ENCODE data around the gene LYPD6.

Gene LYPD6

DNA sequence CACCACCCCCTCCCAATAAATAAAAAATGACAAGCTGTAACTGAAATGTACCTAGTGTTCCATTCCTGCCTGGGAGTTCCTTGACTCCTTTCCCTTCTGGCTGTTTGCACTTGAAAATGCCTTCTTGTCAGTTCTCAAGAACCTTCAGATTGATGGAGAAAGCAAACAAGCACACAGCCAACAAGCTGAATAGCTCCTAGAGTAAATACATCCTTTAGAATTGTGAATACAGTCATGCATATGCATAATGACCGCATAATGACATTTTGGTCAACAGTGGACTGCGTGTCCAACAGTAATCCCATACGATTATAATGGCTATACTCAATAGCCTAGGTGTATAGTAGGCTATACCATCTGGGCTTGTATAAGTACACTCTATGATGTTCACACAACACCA is 97.0 kb downstream of the LYPD6 start:
- no peak overlapping the region for H3K4me3 ChIP-seq (ENCODE audit: low read depth, low read length)
- TF ChIP-seq POLR2A (IDR thresholded peaks at IDR 0.05; ENCODE audit: extremely low read depth, insufficient read length) (no peak), MYC (IDR thresholded peaks at IDR 0.05; ENCODE audit: low read depth, low read length) (no peak)
- TF ChIP-seq, protein P1, sequence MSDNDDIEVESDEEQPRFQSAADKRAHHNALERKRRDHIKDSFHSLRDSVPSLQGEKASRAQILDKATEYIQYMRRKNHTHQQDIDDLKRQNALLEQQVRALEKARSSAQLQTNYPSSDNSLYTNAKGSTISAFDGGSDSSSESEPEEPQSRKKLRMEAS (IDR thresholded peaks at IDR 0.05; ENCODE audit: low read depth, low read length), result no peak
- TF ChIP-seq, protein P2, sequence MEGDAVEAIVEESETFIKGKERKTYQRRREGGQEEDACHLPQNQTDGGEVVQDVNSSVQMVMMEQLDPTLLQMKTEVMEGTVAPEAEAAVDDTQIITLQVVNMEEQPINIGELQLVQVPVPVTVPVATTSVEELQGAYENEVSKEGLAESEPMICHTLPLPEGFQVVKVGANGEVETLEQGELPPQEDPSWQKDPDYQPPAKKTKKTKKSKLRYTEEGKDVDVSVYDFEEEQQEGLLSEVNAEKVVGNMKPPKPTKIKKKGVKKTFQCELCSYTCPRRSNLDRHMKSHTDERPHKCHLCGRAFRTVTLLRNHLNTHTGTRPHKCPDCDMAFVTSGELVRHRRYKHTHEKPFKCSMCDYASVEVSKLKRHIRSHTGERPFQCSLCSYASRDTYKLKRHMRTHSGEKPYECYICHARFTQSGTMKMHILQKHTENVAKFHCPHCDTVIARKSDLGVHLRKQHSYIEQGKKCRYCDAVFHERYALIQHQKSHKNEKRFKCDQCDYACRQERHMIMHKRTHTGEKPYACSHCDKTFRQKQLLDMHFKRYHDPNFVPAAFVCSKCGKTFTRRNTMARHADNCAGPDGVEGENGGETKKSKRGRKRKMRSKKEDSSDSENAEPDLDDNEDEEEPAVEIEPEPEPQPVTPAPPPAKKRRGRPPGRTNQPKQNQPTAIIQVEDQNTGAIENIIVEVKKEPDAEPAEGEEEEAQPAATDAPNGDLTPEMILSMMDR (IDR thresholded peaks at IDR 0.05; ENCODE audit: low read depth, low read length), result no peak
- no peak for DNase-seq (ENCODE audit: low read depth)

DNA sequence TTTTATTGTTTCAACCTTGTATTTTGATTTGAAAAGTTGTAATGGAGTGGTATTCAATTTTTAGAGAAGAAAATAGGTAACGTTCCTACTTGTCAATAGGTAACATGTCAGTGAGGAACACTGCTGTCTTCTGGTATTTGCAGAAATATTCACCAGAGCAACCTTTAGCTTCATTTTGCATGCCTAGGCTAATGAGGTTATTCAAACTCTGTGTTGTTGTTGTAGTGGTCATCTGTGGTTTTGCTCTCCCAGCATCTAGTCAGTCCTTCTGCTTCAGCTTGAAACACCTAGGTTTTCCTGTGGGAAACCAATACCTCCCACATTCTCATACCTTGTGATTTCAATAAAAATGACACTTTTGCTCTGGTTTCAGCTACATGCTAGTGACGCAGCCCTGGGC is 98.4 kb downstream of the LYPD6 start:
- DNase-seq (ENCODE audit: low read depth), result no peak
- no peak overlapping the region for H3K4me3 ChIP-seq (ENCODE audit: low read depth, low read length)
- no peak for TF ChIP-seq MYC (IDR thresholded peaks at IDR 0.05; ENCODE audit: low read depth, low read length)
- TF ChIP-seq, protein P2 (IDR thresholded peaks at IDR 0.05; ENCODE audit: low read depth, low read length), result no peak

DNA sequence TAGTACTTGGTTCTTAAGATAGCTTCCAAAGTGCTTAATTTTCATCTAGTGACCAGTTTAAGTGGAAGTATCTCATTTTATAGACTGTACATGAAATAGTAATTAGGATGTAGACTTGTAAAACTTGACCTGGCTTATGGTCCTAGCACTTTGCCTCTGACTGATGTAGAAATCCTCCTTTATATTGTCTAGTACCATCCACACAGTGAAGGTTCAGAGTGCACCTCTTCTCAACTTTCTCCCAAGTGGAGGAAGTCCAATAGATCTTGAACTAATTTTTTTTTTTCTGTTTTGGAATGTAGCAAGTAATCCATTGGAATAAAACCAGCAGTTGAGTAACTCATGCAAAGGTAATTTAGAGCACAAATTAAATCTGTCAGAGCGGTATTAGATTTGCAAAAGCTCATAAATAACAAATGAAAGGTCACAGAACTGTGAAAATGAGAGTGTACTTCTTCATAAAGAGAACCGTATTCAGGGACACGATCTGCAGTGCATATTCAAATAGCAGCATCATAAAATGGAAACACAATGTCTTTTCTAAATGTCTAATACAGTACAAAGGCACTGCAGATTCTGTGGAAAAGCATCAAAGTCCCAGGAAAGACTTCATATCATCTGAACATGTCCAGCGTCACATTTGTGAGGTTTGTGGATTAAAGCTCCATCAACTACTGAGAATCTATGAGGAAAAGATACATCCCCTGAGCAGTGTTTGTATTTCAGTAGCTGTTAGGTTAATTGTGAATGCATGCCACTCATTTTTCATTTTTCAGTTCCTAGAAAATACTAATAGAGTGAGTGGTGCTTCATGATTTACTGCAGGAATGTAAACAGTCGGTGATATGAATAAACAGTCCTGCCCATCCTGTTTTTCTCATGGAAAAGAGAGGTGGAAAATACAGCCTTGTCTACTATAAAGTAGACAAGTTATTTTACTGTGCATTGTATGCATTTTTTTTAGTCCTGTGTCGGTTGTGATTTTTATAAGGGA is 100.7 kb downstream of the LYPD6 start:
- TF ChIP-seq MYC (IDR thresholded peaks at IDR 0.05; ENCODE audit: low read depth, low read length), result no peak
- no peak for TF ChIP-seq POLR2A (IDR thresholded peaks at IDR 0.05; ENCODE audit: extremely low read depth, insufficient read length)
- TF ChIP-seq, protein P2 (IDR thresholded peaks at IDR 0.05; ENCODE audit: low read depth, low read length), result no peak
- TF ChIP-seq, protein P1 (IDR thresholded peaks at IDR 0.05; ENCODE audit: low read depth, low read length), result no peak
- DNase-seq (ENCODE audit: low read depth), result no peak
- H3K4me3 ChIP-seq (ENCODE audit: low read depth, low read length), result no peak overlapping the region

DNA sequence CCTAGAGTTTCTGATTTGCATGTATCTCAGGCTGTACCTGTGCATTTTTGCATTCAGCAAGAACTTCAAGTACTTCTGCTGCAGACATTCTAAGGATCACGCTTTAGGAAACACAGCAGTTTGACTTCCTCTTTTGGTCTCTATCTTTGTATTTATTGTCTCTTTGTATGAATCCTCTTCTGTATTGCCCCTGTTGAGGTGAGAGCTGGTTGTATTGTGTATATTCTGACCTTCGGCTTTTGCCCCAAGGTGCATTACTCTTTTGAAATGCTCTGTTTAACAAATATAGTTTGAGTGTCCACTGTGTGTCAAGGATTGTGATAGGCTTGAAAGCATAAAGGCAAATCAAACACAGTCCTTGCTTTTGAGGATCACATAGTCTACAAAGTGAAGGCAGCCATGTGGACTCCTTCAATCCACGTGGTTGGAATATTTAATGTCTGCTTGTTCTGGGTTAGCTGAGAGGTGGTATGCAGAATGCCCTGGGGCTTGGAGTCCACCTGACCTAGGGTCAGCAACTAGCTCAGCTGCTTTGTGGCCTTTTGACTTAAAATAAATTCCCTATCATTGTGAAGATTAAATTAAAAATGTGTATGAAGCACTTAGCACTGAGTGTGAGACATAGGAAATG is 108.1 kb downstream of the LYPD6 start:
- TF ChIP-seq, protein P1 (IDR thresholded peaks at IDR 0.05; ENCODE audit: low read depth, low read length), result no peak
- TF ChIP-seq MYC (IDR thresholded peaks at IDR 0.05; ENCODE audit: low read depth, low read length) (no peak), POLR2A (IDR thresholded peaks at IDR 0.05; ENCODE audit: extremely low read depth, insufficient read length) (no peak)
- TF ChIP-seq, protein P2 (IDR thresholded peaks at IDR 0.05; ENCODE audit: low read depth, low read length), result no peak
- peak; percentile 49 for DNase-seq (ENCODE audit: low read depth)
- no peak overlapping the region for H3K4me3 ChIP-seq (ENCODE audit: low read depth, low read length)

DNA sequence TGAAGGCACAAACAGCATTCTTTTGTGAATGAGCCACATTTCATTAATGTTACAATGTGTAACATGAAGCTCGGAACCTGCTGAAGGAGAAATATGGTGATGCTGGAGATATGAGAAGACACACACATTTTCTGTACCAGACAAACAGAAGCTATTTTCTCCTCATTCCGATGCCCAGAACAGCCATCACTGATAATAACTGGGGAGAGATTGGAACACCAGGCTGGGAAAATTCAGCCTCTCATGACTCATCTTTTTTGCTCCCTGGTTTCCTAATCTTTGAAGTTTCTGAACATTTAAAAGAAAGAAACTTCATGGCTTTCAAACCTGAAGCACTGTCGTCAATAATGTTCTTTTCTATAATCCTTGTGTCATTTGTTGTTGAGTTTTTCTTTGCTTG is 110.9 kb downstream of the LYPD6 start:
- TF ChIP-seq, protein P1 (IDR thresholded peaks at IDR 0.05; ENCODE audit: low read depth, low read length), result no peak
- no peak for TF ChIP-seq MYC (IDR thresholded peaks at IDR 0.05; ENCODE audit: low read depth, low read length)
- TF ChIP-seq, protein P2 (IDR thresholded peaks at IDR 0.05; ENCODE audit: low read depth, low read length), result no peak
- no peak for TF ChIP-seq POLR2A (IDR thresholded peaks at IDR 0.05; ENCODE audit: extremely low read depth, insufficient read length)
- no peak overlapping the region for H3K4me3 ChIP-seq (ENCODE audit: low read depth, low read length)
- DNase-seq (ENCODE audit: low read depth), result no peak

Data from NB4 (cell line).